OCI-LY1 (cell line): ENCODE data around the gene PTPN14.

ENCODE experiments used
- H2AFZ ChIP-seq: fragments of 200-600 bp; sonication (generic), shearing (Covaris generic); 2 replicates; pipeline ENCODE4 v1.6.0; 2014; ENCODE audit warnings: antibody characterized with exemption, mild to moderate bottlenecking, low read length
- H3F3A ChIP-seq: fragments of 200-600 bp; sonication (generic), shearing (Covaris generic); 2 replicates; pipeline ENCODE4 v1.6.0; 2014; ENCODE audit warnings: mild to moderate bottlenecking, antibody characterized with exemption, low read length, moderate library complexity; ENCODE audit not compliant: insufficient read depth
- H3K27ac ChIP-seq: fragments of 200-600 bp; sonication (generic); 2 replicates; pipeline ENCODE4 v1.5.1; 2014; ENCODE audit warnings: low read length, mixed run types, mild to moderate bottlenecking, low read depth; ENCODE audit not compliant: poor library complexity, severe bottlenecking
- H3K27me3 ChIP-seq: fragments of 200-600 bp; sonication (generic); 2 replicates; pipeline ENCODE4 v1.6.0; 2014; ENCODE audit warnings: antibody characterized with exemption, mild to moderate bottlenecking, low read length, moderate library complexity; ENCODE audit not compliant: insufficient read depth
- H3K36me3 ChIP-seq: fragments of 200-600 bp; sonication (generic); 2 replicates; pipeline ENCODE4 v1.6.1; 2014; ENCODE audit warnings: mild to moderate bottlenecking, antibody characterized with exemption, low read length, moderate library complexity, mixed read lengths; ENCODE audit not compliant: insufficient read depth
- H3K4me1 ChIP-seq: fragments of 200-600 bp; sonication (generic); 2 replicates; pipeline ENCODE4 v1.5.1; 2014; ENCODE audit warnings: mild to moderate bottlenecking, low read length, moderate library complexity; ENCODE audit not compliant: insufficient read depth, severe bottlenecking
- H3K4me2 ChIP-seq: fragments of 200-600 bp; sonication (generic), shearing (Covaris generic); 2 replicates; pipeline ENCODE4 v1.6.1; 2014; ENCODE audit warnings: low read length
- H3K4me3 ChIP-seq: fragments of 200-600 bp; sonication (generic); 2 replicates; pipeline ENCODE4 v1.5.1; 2014; ENCODE audit warnings: low read length, low read depth, mild to moderate bottlenecking, mixed read lengths; ENCODE audit not compliant: poor library complexity, severe bottlenecking
- H3K79me2 ChIP-seq: fragments of 200-600 bp; shearing (Covaris generic); 2 replicates; pipeline ENCODE4 v1.6.1; 2016; ENCODE audit warnings: mixed run types, low read length, mixed read lengths; ENCODE audit not compliant: insufficient read depth
- H3K9ac ChIP-seq: fragments of 200-600 bp; sonication (generic), shearing (Covaris generic); 2 replicates; pipeline ENCODE4 v1.6.1; 2014; ENCODE audit warnings: mild to moderate bottlenecking, low read length, mixed read lengths
- H3K9me2 ChIP-seq: fragments of 200-600 bp; sonication (generic), shearing (Covaris generic); 2 replicates; pipeline ENCODE4 v1.6.1; 2014; ENCODE audit warnings: low read depth, mild to moderate bottlenecking, low read length, mixed read lengths
- H3K9me3 ChIP-seq: fragments of 200-600 bp; shearing (Covaris generic); 2 replicates; pipeline ENCODE4 v1.6.1; 2014; ENCODE audit warnings: low read length, mixed read lengths
- H4K20me1 ChIP-seq: fragments of 200-600 bp; sonication (generic), shearing (Covaris generic); 2 replicates; pipeline ENCODE4 v1.6.0; 2016; ENCODE audit warnings: mild to moderate bottlenecking, low read length; ENCODE audit not compliant: insufficient read depth
- CTCF ChIP-seq: fragments of 200-600 bp; sonication (generic), shearing (Covaris generic); IDR thresholded peaks from 2 replicates; pipeline ENCODE4 v1.5.1; 2017; ENCODE audit warnings: mild to moderate bottlenecking, antibody characterized with exemption, low read length, moderate library complexity, mixed read lengths
- EZH2 ChIP-seq: fragments of 200-600 bp; sonication (generic), shearing (Covaris generic); IDR thresholded peaks from 2 replicates; pipeline ENCODE4 v1.8.0; 2017; ENCODE audit warnings: borderline replicate concordance, mixed run types, mild to moderate bottlenecking, antibody characterized with exemption, low read length, moderate library complexity, mixed read lengths

The PTPN14 gene

GRCh38 chr1:214459895-214460294 is 91.5 kb downstream of the PTPN14 start:
- H3K4me3 ChIP-seq: no peak overlapping the region
- no peak overlapping the region for H3K4me2 ChIP-seq
- H3K79me2 ChIP-seq: no peaks in the 10 kb centered on the region
- no peak overlapping the region for H2AFZ ChIP-seq
- no peaks in the 10 kb centered on the region for H4K20me1 ChIP-seq
- no peaks in the 10 kb centered on the region for H3F3A ChIP-seq
- no peaks in the 10 kb centered on the region for H3K9me2 ChIP-seq
- no peak overlapping the region for H3K27ac ChIP-seq
- no peaks in the 10 kb centered on the region for H3K4me1 ChIP-seq
- H3K36me3 ChIP-seq: no peaks in the 10 kb centered on the region
- no peak for TF ChIP-seq CTCF
- TF ChIP-seq EZH2: no peak
- H3K9me3 ChIP-seq: no peaks in the 10 kb centered on the region
- no peak overlapping the region for H3K9ac ChIP-seq
- H3K27me3 ChIP-seq: no peaks in the 10 kb centered on the region

DNA sequence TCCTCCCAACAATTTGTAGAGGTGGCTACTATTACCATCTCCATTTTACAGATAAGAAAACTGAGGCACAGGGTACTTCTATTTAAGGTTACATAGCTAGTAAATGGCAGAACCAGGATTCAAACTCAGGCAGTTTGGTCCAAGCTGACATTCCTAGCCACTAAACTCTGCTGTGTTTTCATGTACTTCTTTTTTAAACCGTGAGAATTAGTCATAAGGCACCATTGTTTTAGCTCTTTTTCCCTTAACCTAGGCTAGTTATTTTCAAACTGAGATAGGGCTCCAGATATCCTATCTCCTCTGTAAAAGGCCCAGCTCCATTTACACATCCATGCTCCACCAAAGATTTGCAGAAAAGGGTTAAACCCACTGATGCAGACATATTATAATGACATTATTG is 92.9 kb downstream of the PTPN14 start:
- H3K79me2 ChIP-seq: no peaks in the 10 kb centered on the region
- no peaks in the 10 kb centered on the region for H3K4me1 ChIP-seq
- H3K27ac ChIP-seq: no peak overlapping the region

DNA sequence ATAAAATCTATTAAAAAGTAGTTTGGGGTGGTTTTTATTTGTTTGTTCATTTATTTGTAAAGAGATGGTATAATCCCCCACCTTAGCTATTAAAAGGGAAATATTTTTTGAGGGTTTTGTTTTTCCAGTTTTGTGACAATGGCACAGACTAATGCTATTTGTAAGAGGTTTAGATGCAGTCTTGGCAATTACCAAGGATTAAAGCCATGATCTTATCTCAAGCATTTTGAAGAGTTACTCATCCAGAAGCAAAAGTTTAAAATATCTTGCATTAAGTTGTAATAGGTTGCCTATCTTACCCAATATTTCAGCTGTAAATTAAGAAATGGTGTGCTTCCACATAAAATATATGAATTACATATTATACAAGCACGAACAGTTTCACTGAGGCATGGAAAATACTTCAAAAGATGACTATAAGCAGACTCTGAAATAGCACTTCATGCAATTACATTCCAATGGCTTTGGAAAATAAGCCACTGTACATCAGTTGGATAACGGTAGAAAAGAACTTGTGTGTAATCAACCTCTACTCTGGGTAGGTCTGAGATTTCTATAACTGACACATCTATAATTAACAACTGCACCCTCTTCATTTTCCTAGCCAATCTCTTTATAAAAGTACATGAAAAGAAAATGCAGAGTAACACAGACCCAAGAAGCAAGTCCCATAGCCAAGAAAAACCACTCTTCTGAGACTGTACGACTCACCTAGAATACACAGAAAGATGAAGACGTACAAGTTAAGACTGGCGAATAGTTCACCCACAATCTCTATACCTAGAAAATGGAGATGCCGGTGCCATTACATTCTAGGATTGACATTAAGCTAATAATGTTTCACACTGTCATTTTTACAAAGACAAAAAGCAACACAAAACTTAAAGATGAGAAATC is 95.2 kb downstream of the PTPN14 start:
- Histone ChIP-seq H3K9me2 (no peaks in the 10 kb centered on the region), H3K9me3 (no peaks in the 10 kb centered on the region), H3K36me3 (no peaks in the 10 kb centered on the region), H4K20me1 (no peaks in the 10 kb centered on the region), H3F3A (no peaks in the 10 kb centered on the region), H2AFZ (no peak overlapping the region), H3K4me2 (no peak overlapping the region), H3K79me2 (no peaks in the 10 kb centered on the region), H3K9ac (no peak overlapping the region), H3K4me3 (no peak overlapping the region), H3K27ac (no peak overlapping the region), H3K27me3 (no peaks in the 10 kb centered on the region), H3K4me1 (peaks cover 7% of the 10 kb centered on the region)
- TF ChIP-seq CTCF (no peak), EZH2 (no peak)

More for the DNA sequence above, 92.9 kb downstream of the PTPN14 start:
- no peaks in the 10 kb centered on the region for H4K20me1 ChIP-seq
- no peak overlapping the region for H3K9ac ChIP-seq
- no peaks in the 10 kb centered on the region for H3K27me3 ChIP-seq
- no peaks in the 10 kb centered on the region for H3K9me2 ChIP-seq
- H3K36me3 ChIP-seq: no peaks in the 10 kb centered on the region
- H3K4me3 ChIP-seq: no peak overlapping the region
- no peak overlapping the region for H2AFZ ChIP-seq
- H3K9me3 ChIP-seq: no peaks in the 10 kb centered on the region
- no peaks in the 10 kb centered on the region for H3F3A ChIP-seq
- H3K4me2 ChIP-seq: no peak overlapping the region
- TF ChIP-seq EZH2 (no peak), CTCF (no peak)
